Mesendoderm (in vitro differentiated cells): ENCODE measurements around the gene FBXL20.
"Not testable (repeated sequence)": the region's sequence is repeated elsewhere in the genome, so short reads cannot be mapped to it uniquely, and the experiment has no call there.

Source experiments
- DNase-seq: peaks from one replicate; pipeline ENCODE4 v3.0.0; 2013
- H2AK5ac ChIP-seq: 2 replicates; pipeline ENCODE4 v1.6.1; 2013; ENCODE audit warnings: low read length, inconsistent platforms
- H2BK120ac ChIP-seq: 2 replicates; pipeline ENCODE4 v1.6.1; 2013; ENCODE audit warnings: low read depth, mild to moderate bottlenecking, low read length, moderate library complexity, mixed read lengths
- H2BK15ac ChIP-seq: replicated peaks from 2 replicates; pipeline ENCODE4 v1.6.1; 2013; ENCODE audit warnings: low read depth, mild to moderate bottlenecking, moderate library complexity
- H2BK5ac ChIP-seq: 2 replicates; pipeline ENCODE4 v1.6.1; 2013; ENCODE audit warnings: low read length, inconsistent platforms
- H3K18ac ChIP-seq: 2 replicates; pipeline ENCODE4 v1.6.1; 2013; ENCODE audit warnings: mild to moderate bottlenecking, low read length, mixed read lengths
- H3K23ac ChIP-seq: one replicate; pipeline ENCODE4 v1.6.1; 2013; ENCODE audit warnings: low read length
- H3K27ac ChIP-seq: 2 replicates; pipeline ENCODE4 v1.5.1; 2013; ENCODE audit warnings: low read depth, mild to moderate bottlenecking, inconsistent platforms, low read length, moderate library complexity
- H3K27me3 ChIP-seq: 2 replicates; pipeline ENCODE4 v1.6.1; 2013; ENCODE audit warnings: low read length, control low read depth, mild to moderate bottlenecking, inconsistent platforms; ENCODE audit not compliant: insufficient read depth, poor library complexity
- H3K36me3 ChIP-seq: 2 replicates; pipeline ENCODE4 v1.6.1; 2013; ENCODE audit warnings: low read length, inconsistent platforms; ENCODE audit not compliant: control insufficient read depth, insufficient read depth
- H3K4ac ChIP-seq: one replicate; pipeline ENCODE4 v1.6.1; 2013; ENCODE audit warnings: low read depth, mild to moderate bottlenecking, low read length, moderate library complexity
- H3K4me1 ChIP-seq: 2 replicates; pipeline ENCODE4 v1.6.1; 2013; ENCODE audit warnings: low read depth, low read length, inconsistent platforms; ENCODE audit not compliant: control insufficient read depth
- H3K4me2 ChIP-seq: 2 replicates; pipeline ENCODE4 v1.6.1; 2013; ENCODE audit warnings: low read length
- H3K4me3 ChIP-seq: 2 replicates; pipeline ENCODE4 v1.5.1; 2013; ENCODE audit warnings: mild to moderate bottlenecking, low read length
- H3K56ac ChIP-seq: one replicate; pipeline ENCODE4 v1.6.1; 2013; ENCODE audit warnings: low read length
- H3K79me1 ChIP-seq: 2 replicates; pipeline ENCODE4 v1.6.1; 2013; ENCODE audit warnings: low read length, inconsistent platforms
- H3K79me2 ChIP-seq: 2 replicates; pipeline ENCODE4 v1.6.1; 2013; ENCODE audit warnings: mild to moderate bottlenecking, low read length; ENCODE audit not compliant: control insufficient read depth, insufficient read depth
- H3K9ac ChIP-seq: 2 replicates; pipeline ENCODE4 v1.6.1; 2013; ENCODE audit warnings: low read length, inconsistent platforms
- H4K5ac ChIP-seq: one replicate; pipeline ENCODE4 v1.6.1; 2013; ENCODE audit warnings: low read length
- H4K8ac ChIP-seq: one replicate; pipeline ENCODE4 v1.6.1; 2013; ENCODE audit warnings: low read depth, mild to moderate bottlenecking, control low read depth, low read length, moderate library complexity
- WGBS: extraction: QIAGEN DNeasy Blood & Tissue Kit; methylation state at CpG from one replicate; pipeline ENCODE4 v1.1.7; 2013; ENCODE audit warnings: low lambda C conversion rate, missing lambda C conversion rate; ENCODE audit not compliant: insufficient coverage; ENCODE audit errors: extremely low coverage; 5-methylcytosine and 5-hydroxymethylcytosine counted together

The FBXL20 gene

DNA sequence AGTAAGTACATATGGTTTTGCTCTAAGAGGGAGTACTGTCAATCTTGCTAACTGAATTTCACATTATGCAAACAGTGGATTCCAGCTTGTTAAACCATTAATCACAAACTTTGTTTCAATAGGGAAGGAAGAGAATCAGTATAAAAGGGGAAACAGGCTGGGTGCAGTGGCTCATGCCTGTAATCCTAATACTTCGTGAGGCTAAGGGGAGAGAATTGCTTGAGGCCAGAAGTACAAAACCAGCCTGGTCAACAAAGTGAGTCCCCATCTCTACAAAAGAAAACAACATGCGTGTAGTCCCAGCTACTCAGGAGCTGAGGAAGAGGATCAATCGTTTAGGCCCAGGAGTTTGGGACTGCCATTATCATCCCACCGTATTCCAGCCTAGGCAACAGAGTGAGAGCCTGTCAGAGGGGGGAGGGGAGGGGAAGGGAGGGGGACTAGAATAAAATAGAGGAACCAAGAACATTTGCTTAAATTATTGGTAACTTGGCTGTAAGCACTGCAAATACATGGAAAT lies 65.7 kb downstream of the FBXL20 start:
- H3K4me3 ChIP-seq: no peak overlapping the region
- H2BK15ac ChIP-seq: no peak overlapping the region
- H4K8ac ChIP-seq: no peak overlapping the region
- no peak overlapping the region for H3K56ac ChIP-seq
- no CpG with 5 or more reads among the region's 4 CpGs for WGBS
- H2BK120ac ChIP-seq: no peak overlapping the region
- H3K4me2 ChIP-seq: no peak overlapping the region
- no peak overlapping the region for H3K4ac ChIP-seq
- no peak overlapping the region for H3K27ac ChIP-seq
- no peak for DNase-seq
- H2BK5ac ChIP-seq: no peak overlapping the region
- H3K79me2 ChIP-seq: no peaks in the 10 kb centered on the region
- no peaks in the 10 kb centered on the region for H3K79me1 ChIP-seq
- no peak overlapping the region for H3K9ac ChIP-seq
- no peak overlapping the region for H2AK5ac ChIP-seq
- no peaks in the 10 kb centered on the region for H3K36me3 ChIP-seq
- H4K5ac ChIP-seq: no peak overlapping the region
- no peak overlapping the region for H3K23ac ChIP-seq
- H3K18ac ChIP-seq: no peak overlapping the region
- no peaks in the 10 kb centered on the region for H3K27me3 ChIP-seq
- H3K4me1 ChIP-seq: no peaks in the 10 kb centered on the region

DNA sequence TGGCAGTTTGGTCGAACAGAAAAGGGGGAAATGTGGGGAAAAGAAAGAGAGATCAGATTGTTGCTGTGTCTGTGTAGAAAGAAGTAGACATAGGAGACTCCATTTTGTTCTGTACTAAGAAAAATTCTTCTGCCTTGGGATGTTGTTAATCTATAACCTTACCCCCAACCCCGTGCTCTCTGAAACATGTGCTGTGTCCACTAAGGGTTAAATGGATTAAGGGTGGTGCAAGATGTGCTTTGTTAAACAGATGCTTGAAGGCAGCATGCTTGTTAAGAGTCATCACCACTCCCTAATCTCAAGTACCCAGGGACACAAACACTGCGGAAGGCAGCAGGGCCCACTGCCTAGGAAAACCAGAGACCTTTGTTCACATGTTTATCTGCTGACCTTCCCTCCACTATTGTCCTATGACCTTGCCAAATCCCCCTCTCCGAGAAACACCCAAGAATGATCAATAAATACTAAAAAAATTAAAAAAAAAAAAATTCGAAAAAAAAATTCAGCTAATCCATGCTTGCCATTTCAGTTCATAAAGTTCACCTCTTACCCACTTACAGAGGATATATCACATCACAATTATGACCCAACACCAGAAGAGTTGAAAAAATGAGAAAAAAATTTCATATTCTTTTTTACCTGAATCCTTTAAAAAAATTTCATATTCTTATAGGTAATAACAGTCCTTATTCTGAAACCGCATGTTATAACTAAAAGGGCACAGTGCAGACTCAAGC lies 67.2 kb downstream of the FBXL20 start:
- H2BK120ac ChIP-seq, H3K79me1 ChIP-seq, H3K23ac ChIP-seq, H3K4ac ChIP-seq, H3K79me2 ChIP-seq, H3K18ac ChIP-seq, H3K4me3 ChIP-seq, H2BK5ac ChIP-seq, H3K56ac ChIP-seq, H3K27me3 ChIP-seq, DNase-seq, H2BK15ac ChIP-seq, H4K8ac ChIP-seq, H3K9ac ChIP-seq, H3K4me1 ChIP-seq, H2AK5ac ChIP-seq, H3K27ac ChIP-seq, H4K5ac ChIP-seq, H3K4me2 ChIP-seq, H3K36me3 ChIP-seq: not testable (repeated sequence)
- 100% methylated on average over 1 of the region's 6 CpGs for WGBS

DNA sequence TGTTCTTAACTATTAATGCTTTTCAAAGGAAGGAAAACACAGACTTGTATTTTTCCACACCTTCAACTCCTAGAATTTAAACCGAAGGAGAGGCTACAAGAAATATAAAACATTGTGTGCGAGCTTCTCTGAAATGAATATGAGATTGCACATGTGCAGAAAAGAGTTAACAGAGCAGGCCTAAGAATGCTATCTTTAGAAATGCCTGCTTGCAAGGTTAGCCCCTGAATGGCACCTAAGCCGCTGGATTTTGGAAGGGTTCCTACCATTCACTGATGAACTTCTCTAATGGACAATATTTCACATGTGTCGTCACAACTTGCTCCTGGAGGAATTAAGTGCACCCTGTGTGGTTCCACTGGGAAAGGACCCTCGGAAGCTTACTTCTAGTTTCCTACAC lies 69.3 kb downstream of the FBXL20 start:
- no peak overlapping the region for H3K23ac ChIP-seq
- DNase-seq: no peak

DNA sequence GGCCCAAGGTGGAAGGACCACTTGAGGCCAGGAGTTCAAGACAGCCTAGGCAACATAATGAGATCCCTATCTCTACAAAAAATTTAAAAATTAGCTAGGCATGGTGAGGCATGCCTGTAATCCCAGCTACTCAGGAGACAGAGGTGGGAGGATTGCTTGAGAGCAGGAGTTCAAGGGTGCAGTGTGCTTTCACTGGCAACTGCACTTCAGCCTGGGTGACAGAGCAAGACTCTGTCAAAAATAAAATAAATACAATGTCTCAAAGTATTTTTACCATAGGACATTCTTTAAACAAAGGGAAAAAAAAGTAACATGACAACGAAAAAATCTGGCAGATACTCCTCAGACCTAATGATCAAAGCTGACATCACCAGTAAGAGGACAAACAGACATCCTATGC lies 72.6 kb downstream of the FBXL20 start:
- Histone ChIP-seq H3K56ac (no peak overlapping the region), H3K9ac (no peak overlapping the region), H3K18ac (no peak overlapping the region), H3K79me1 (no peaks in the 10 kb centered on the region), H4K5ac (no peak overlapping the region), H3K4me3 (no peak overlapping the region), H3K79me2 (no peaks in the 10 kb centered on the region), H2BK15ac (no peak overlapping the region), H3K36me3 (no peaks in the 10 kb centered on the region), H3K27ac (no peak overlapping the region), H3K4me1 (no peaks in the 10 kb centered on the region), H3K23ac (no peak overlapping the region), H3K4ac (no peak overlapping the region), H4K8ac (no peak overlapping the region), H2BK5ac (no peak overlapping the region), H2BK120ac (no peak overlapping the region), H2AK5ac (no peak overlapping the region), H3K27me3 (no peaks in the 10 kb centered on the region), H3K4me2 (no peak overlapping the region)
- WGBS: no CpG with 5 or more reads among the region's 1 CpG
- no peak for DNase-seq

More for the DNA sequence above, 69.3 kb downstream of the FBXL20 start:
- H3K27ac ChIP-seq: no peak overlapping the region
- H3K4me2 ChIP-seq: no peak overlapping the region
- no peaks in the 10 kb centered on the region for H3K4me1 ChIP-seq
- H3K4ac ChIP-seq: no peak overlapping the region
- no CpG with 5 or more reads among the region's 5 CpGs for WGBS
- no peaks in the 10 kb centered on the region for H3K27me3 ChIP-seq
- no peak overlapping the region for H2AK5ac ChIP-seq
- H4K8ac ChIP-seq: no peak overlapping the region
- no peaks in the 10 kb centered on the region for H3K79me1 ChIP-seq
- H3K9ac ChIP-seq: no peak overlapping the region
- H3K18ac ChIP-seq: no peak overlapping the region
- H3K56ac ChIP-seq: no peak overlapping the region
- no peaks in the 10 kb centered on the region for H3K79me2 ChIP-seq
- H4K5ac ChIP-seq: no peak overlapping the region
- H2BK120ac ChIP-seq: no peak overlapping the region
- H2BK15ac ChIP-seq: no peak overlapping the region
- H3K4me3 ChIP-seq: no peak overlapping the region
- no peak overlapping the region for H2BK5ac ChIP-seq
- no peaks in the 10 kb centered on the region for H3K36me3 ChIP-seq

DNA sequence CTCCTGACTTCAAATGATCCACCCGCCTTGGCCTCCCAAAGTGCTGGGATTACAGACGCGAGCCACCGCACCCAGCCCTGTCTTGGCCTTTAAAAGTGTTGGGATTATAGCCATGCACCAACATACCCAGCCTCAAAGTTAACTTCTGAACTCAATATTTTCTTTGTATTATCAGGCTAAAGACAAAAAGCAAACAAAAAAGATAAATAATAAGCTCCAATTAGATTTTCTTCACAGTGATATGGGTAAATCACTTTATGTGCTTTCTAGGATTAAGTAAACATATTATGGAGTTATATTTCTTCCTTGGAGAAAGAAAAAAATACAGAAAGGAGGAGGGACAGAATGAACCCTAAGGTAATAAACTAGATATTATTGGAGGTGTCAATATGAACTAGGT lies 74.3 kb downstream of the FBXL20 start:
- Histone ChIP-seq H3K27me3 (no peaks in the 10 kb centered on the region), H3K36me3 (no peaks in the 10 kb centered on the region), H3K4me3 (no peak overlapping the region), H3K23ac (no peak overlapping the region), H4K5ac (no peak overlapping the region), H4K8ac (no peak overlapping the region), H2BK5ac (no peak overlapping the region), H3K56ac (no peak overlapping the region), H2BK120ac (no peak overlapping the region), H2AK5ac (no peak overlapping the region), H3K18ac (no peak overlapping the region), H3K9ac (no peak overlapping the region), H3K27ac (no peak overlapping the region), H3K79me1 (no peaks in the 10 kb centered on the region), H2BK15ac (no peak overlapping the region), H3K4me1 (no peaks in the 10 kb centered on the region), H3K79me2 (no peaks in the 10 kb centered on the region), H3K4ac (no peak overlapping the region), H3K4me2 (no peak overlapping the region)
- DNase-seq: no peak
- WGBS: no CpG with 5 or more reads among the region's 4 CpGs
